ENCODE data around the gene KIRREL3.

KIRREL3 gene

DNA sequence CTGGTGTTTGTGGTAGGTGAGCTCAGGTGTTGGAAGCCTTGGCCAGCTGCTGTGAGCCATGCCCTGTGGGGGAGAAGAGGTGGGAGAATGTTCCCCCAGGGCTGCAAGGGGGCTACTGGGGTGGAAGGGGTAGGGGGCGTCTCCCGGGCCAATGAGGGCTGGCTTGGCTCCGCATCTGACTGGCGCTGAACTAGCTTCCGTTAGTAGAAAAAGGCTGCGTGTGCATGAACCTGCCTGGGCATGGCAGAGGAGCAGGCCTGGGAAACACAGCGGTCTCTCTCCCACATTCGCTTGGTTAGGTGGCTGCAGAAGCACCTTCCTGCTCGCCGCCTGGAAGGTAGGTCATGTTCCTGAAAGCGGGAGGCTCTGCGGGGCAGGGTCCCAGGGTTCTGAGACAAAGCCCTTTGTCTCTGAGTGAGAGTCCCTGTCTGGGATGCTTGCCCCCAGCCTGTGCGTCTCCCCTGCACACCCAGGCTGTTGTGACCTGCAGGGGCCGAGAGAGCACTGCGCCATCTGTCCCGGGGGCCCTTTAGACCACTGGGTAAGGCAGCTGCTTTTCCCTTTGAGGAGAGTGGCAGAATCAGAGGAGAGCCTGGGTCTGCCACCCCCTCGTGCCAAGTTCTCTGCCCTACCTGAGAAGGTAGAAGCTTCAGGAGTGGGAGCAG is 466.3 kb downstream of the KIRREL3 start:
- Histone ChIP-seq H3K36me3 (ENCODE audit: control insufficient read depth in 5 of 5, insufficient read depth in 5 of 5, low read length in 5 of 5) (no peaks in the 10 kb centered on the region), H3K4me1 (ENCODE audit: control insufficient read depth in 5 of 5, insufficient read depth in 5 of 5, low read length in 5 of 5) (no peaks in the 10 kb centered on the region), H3K9ac (ENCODE audit: low read length in 5 of 5) (no peak overlapping the region), H3K4me3 (ENCODE audit: low read depth in 1 of 5, low read length in 5 of 5) (no peak overlapping the region), H3K9me3 (ENCODE audit: control insufficient read depth in 5 of 5, low read length in 5 of 5) (no peaks in the 10 kb centered on the region), H3K27ac (ENCODE audit: low read depth, low read length) (no peak overlapping the region), H3K27me3 (ENCODE audit: control insufficient read depth in 5 of 5, insufficient read depth in 4 of 5, low read length in 5 of 5) (peaks cover 2 to 13% (median 7%) of the 10 kb centered on the region in 5 donors)

DNA sequence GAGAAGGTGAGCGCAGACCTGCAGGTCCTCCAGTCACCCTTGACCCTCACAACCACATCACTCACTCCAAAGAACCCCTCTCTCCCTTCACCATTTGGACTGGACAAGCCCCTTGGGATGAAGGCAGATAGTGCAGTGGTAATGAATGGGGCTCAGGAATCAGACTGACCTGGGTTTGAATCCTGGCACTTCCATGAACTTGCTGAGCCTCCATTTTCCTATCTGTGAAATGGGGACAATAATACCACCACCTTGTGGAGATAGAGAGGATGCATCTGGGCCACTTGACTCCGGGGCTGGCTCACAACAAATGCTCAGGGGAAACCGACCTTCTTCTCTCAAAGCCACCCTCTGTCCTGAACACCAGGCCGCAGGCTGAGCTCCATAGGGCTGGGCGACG is 467.0 kb downstream of the KIRREL3 start:
- Histone ChIP-seq H3K4me3 (ENCODE audit: low read depth in 1 of 5, low read length in 5 of 5) (no peak overlapping the region), H3K9me3 (ENCODE audit: control insufficient read depth in 5 of 5, low read length in 5 of 5) (no peaks in the 10 kb centered on the region), H3K27me3 (ENCODE audit: control insufficient read depth in 5 of 5, insufficient read depth in 4 of 5, low read length in 5 of 5) (peaks cover 2 to 13% (median 7%) of the 10 kb centered on the region in 5 donors), H3K4me1 (ENCODE audit: control insufficient read depth in 5 of 5, insufficient read depth in 5 of 5, low read length in 5 of 5) (no peaks in the 10 kb centered on the region), H3K9ac (ENCODE audit: low read length in 5 of 5) (no peak overlapping the region), H3K36me3 (ENCODE audit: control insufficient read depth in 5 of 5, insufficient read depth in 5 of 5, low read length in 5 of 5) (no peaks in the 10 kb centered on the region), H3K27ac (ENCODE audit: low read depth, low read length) (no peak overlapping the region)

DNA sequence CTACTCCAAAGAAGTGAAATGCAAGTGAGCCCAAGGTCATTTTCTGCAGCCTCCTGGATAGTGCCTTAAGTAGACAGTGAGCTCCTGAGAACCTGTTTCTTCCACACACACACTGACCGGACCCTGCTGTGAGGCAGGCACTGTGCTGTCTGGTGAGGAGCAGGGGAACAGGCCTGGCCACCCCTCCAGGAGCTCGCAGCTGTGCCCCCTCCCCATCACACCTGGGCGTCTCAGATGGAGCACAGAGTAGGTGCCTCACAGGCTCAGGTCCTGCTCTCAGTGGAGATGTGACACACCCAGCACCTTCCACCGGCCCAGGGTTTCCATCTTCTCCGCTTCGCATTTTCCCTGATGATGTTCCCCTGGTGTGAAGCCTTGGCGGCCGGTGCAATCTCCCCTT is 470.2 kb downstream of the KIRREL3 start:
- Histone ChIP-seq H3K27me3 (ENCODE audit: control insufficient read depth in 5 of 5, insufficient read depth in 4 of 5, low read length in 5 of 5) (peaks cover 3 to 12% (median 9%) of the 10 kb centered on the region in 5 donors), H3K36me3 (ENCODE audit: control insufficient read depth in 5 of 5, insufficient read depth in 5 of 5, low read length in 5 of 5) (no peaks in the 10 kb centered on the region), H3K4me1 (ENCODE audit: control insufficient read depth in 5 of 5, insufficient read depth in 5 of 5, low read length in 5 of 5) (no peaks in the 10 kb centered on the region), H3K4me3 (ENCODE audit: low read depth in 1 of 5, low read length in 5 of 5) (no peak overlapping the region), H3K27ac (ENCODE audit: low read depth, low read length) (no peak overlapping the region), H3K9me3 (ENCODE audit: control insufficient read depth in 5 of 5, low read length in 5 of 5) (no peaks in the 10 kb centered on the region), H3K9ac (ENCODE audit: low read length in 5 of 5) (no peak overlapping the region)

DNA sequence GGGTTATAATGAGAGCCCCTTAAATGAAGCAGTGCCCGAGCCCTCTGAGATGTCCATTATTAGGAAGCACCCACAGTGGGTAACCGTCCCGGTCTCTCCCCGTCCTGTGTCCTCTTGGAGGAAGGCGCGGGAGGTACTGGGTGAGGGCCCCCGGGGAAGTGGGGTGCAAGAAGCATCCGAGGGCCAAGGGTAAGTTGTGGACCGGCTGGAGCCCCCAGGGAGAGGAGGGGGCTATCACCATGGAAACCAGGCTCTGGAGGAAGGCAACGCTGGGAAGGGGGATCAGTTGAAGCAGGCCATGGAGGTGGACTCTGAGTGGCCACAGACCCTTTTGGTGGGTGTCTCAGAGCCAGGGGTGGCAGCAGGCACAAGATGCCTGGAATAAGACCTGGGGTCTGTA is 471.5 kb downstream of the KIRREL3 start:
- Histone ChIP-seq H3K27me3 (ENCODE audit: control insufficient read depth in 5 of 5, insufficient read depth in 4 of 5, low read length in 5 of 5) (peaks cover 3 to 15% (median 9%) of the 10 kb centered on the region in 5 donors), H3K9ac (ENCODE audit: low read length in 5 of 5) (no peak overlapping the region), H3K36me3 (ENCODE audit: control insufficient read depth in 5 of 5, insufficient read depth in 5 of 5, low read length in 5 of 5) (no peaks in the 10 kb centered on the region), H3K9me3 (ENCODE audit: control insufficient read depth in 5 of 5, low read length in 5 of 5) (no peaks in the 10 kb centered on the region), H3K4me1 (ENCODE audit: control insufficient read depth in 5 of 5, insufficient read depth in 5 of 5, low read length in 5 of 5) (no peaks in the 10 kb centered on the region), H3K4me3 (ENCODE audit: low read depth in 1 of 5, low read length in 5 of 5) (no peak overlapping the region), H3K27ac (ENCODE audit: low read depth, low read length) (no peak overlapping the region)

DNA sequence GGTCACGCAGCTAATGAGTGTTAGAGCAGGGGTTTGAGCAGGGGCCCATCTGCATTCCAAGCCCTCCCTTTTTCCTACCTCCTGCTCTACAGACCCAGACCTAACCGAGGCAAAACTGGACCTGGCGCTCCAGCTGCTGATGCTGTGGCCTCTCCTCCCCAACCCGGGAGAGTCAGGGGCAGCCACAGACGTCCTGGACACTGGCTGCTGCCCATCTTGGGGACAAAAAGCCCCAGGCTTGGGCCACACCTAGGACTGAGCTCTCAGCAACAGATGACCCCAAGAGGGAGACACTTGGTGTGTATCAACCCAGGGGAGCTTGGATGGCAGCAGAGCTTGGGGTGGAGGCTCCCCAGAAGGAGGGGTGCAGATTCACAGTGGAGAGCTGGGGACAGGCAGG is 472.5 kb downstream of the KIRREL3 start:
- Histone ChIP-seq H3K36me3 (ENCODE audit: control insufficient read depth in 5 of 5, insufficient read depth in 5 of 5, low read length in 5 of 5) (no peaks in the 10 kb centered on the region), H3K27me3 (ENCODE audit: control insufficient read depth in 5 of 5, insufficient read depth in 4 of 5, low read length in 5 of 5) (peaks cover 3 to 15% (median 5%) of the 10 kb centered on the region in 5 donors), H3K4me3 (ENCODE audit: low read depth in 1 of 5, low read length in 5 of 5) (no peak overlapping the region), H3K27ac (ENCODE audit: low read depth, low read length) (no peak overlapping the region), H3K4me1 (ENCODE audit: control insufficient read depth in 5 of 5, insufficient read depth in 5 of 5, low read length in 5 of 5) (no peaks in the 10 kb centered on the region), H3K9me3 (ENCODE audit: control insufficient read depth in 5 of 5, low read length in 5 of 5) (no peaks in the 10 kb centered on the region), H3K9ac (ENCODE audit: low read length in 5 of 5) (no peak overlapping the region)

DNA sequence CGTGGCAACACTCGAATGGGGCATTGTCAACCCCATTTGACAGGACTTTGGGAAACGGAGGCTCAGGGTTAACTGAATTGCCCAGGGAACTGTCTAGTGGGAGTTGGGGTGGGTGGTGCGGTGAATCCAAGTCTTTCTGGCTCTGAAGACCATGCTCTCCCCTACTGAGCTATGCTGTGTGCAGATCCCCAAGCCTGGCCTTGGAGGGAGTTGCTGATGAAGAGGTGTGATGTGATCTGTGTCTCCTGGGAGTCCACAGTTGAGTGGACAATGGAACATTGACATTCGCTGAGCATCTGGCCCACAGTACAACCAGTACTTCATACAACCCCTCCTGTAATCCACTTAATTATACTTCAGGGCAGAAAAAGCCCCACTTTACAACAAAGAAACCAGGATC is 472.9 kb downstream of the KIRREL3 start:
- H3K4me3 ChIP-seq (ENCODE audit: low read depth in 1 of 5, low read length in 5 of 5), result no peak overlapping the region
- H3K9ac ChIP-seq (ENCODE audit: low read length in 5 of 5), result no peak overlapping the region
- H3K9me3 ChIP-seq (ENCODE audit: control insufficient read depth in 5 of 5, low read length in 5 of 5), result no peaks in the 10 kb centered on the region

DNA sequence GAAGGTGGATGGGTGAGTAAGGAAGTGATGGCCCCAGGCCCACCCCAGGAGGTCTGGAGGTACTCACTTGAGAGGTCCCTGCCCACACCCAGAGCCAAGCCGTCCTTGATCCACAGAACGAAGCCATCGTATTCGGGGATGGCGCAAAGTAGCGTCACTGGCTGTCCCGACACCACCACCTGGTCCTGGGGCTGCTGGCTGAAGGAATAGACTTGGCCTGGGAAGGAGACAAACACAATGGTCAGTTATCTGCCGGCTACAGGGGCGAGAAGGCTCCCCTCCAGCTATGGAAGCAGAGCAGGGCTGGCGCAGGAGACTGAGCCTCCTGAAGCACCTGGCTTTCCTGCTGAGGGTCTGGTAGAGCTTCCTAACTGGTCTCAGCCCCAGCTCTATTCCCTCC is 474.1 kb downstream of the KIRREL3 start:
- peaks cover 3 to 15% (median 5%) of the 10 kb centered on the region in 5 donors for H3K27me3 ChIP-seq (ENCODE audit: control insufficient read depth in 5 of 5, insufficient read depth in 4 of 5, low read length in 5 of 5)
- no peaks in the 10 kb centered on the region for H3K36me3 ChIP-seq (ENCODE audit: control insufficient read depth in 5 of 5, insufficient read depth in 5 of 5, low read length in 5 of 5)
- no peaks in the 10 kb centered on the region for H3K4me1 ChIP-seq (ENCODE audit: control insufficient read depth in 5 of 5, insufficient read depth in 5 of 5, low read length in 5 of 5)
- H3K4me3 ChIP-seq (ENCODE audit: low read depth in 1 of 5, low read length in 5 of 5), result no peak overlapping the region
- H3K9me3 ChIP-seq (ENCODE audit: control insufficient read depth in 5 of 5, low read length in 5 of 5), result no peaks in the 10 kb centered on the region
- no peak overlapping the region for H3K9ac ChIP-seq (ENCODE audit: low read length in 5 of 5)
- no peak overlapping the region for H3K27ac ChIP-seq (ENCODE audit: low read depth, low read length)

More for the DNA sequence above, 472.9 kb downstream of the KIRREL3 start:
- H3K27ac ChIP-seq (ENCODE audit: low read depth, low read length), result no peak overlapping the region
- peaks cover 3 to 15% (median 5%) of the 10 kb centered on the region in 5 donors for H3K27me3 ChIP-seq (ENCODE audit: control insufficient read depth in 5 of 5, insufficient read depth in 4 of 5, low read length in 5 of 5)
- no peaks in the 10 kb centered on the region for H3K36me3 ChIP-seq (ENCODE audit: control insufficient read depth in 5 of 5, insufficient read depth in 5 of 5, low read length in 5 of 5)
- H3K4me1 ChIP-seq (ENCODE audit: control insufficient read depth in 5 of 5, insufficient read depth in 5 of 5, low read length in 5 of 5), result no peaks in the 10 kb centered on the region

DNA sequence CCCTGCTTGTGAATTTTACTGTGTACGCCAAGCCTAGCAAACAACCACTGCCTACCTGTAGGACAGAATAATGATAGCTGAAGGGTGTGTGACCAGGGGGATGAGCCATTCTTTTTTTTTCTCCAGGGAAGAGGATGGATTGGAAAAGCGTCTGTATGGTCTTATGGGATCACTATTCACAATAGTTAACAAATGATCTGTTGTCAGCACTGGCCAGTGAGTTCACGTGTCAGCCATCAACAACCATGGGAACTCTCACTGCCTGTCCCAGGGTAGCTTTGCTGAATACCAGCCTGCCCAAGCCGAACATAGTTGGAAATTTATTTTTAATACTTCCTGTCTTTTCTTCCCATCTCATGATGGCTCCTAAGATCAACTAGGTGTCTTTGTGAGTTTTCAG is 474.9 kb downstream of the KIRREL3 start:
- peaks cover 5 to 15% (median 6%) of the 10 kb centered on the region in 5 donors for H3K27me3 ChIP-seq (ENCODE audit: control insufficient read depth in 5 of 5, insufficient read depth in 4 of 5, low read length in 5 of 5)
- H3K4me1 ChIP-seq (ENCODE audit: control insufficient read depth in 5 of 5, insufficient read depth in 5 of 5, low read length in 5 of 5), result no peaks in the 10 kb centered on the region
- no peak overlapping the region for H3K27ac ChIP-seq (ENCODE audit: low read depth, low read length)
- H3K9ac ChIP-seq (ENCODE audit: low read length in 5 of 5), result no peak overlapping the region
- no peaks in the 10 kb centered on the region for H3K36me3 ChIP-seq (ENCODE audit: control insufficient read depth in 5 of 5, insufficient read depth in 5 of 5, low read length in 5 of 5)
- H3K4me3 ChIP-seq (ENCODE audit: low read depth in 1 of 5, low read length in 5 of 5), result no peak overlapping the region
- no peaks in the 10 kb centered on the region for H3K9me3 ChIP-seq (ENCODE audit: control insufficient read depth in 5 of 5, low read length in 5 of 5)

DNA sequence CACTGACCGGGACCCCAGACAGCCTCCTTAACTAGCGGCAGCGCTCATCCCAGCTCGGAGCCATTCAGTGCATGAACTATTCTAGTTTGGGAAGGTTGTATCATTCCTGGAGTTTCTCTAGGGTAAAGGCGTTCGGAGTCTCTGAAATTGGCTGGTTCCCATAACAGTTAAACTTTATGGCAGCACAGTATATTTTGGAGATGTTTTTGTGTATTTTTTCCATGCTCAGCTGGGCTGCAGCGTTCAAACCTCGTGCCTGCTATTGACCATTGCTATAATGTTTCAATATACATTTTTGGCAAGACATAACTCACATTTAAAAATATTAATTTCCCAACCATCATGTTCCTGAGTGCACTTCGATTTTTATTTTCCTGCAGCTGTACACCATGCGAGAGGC is 475.4 kb downstream of the KIRREL3 start:
- no peak overlapping the region for H3K4me3 ChIP-seq (ENCODE audit: low read depth in 1 of 5, low read length in 5 of 5)
- no peaks in the 10 kb centered on the region for H3K9me3 ChIP-seq (ENCODE audit: control insufficient read depth in 5 of 5, low read length in 5 of 5)
- no peak overlapping the region for H3K9ac ChIP-seq (ENCODE audit: low read length in 5 of 5)
- no peak overlapping the region for H3K27ac ChIP-seq (ENCODE audit: low read depth, low read length)
- no peaks in the 10 kb centered on the region for H3K36me3 ChIP-seq (ENCODE audit: control insufficient read depth in 5 of 5, insufficient read depth in 5 of 5, low read length in 5 of 5)
- no peaks in the 10 kb centered on the region for H3K4me1 ChIP-seq (ENCODE audit: control insufficient read depth in 5 of 5, insufficient read depth in 5 of 5, low read length in 5 of 5)
- H3K27me3 ChIP-seq (ENCODE audit: control insufficient read depth in 5 of 5, insufficient read depth in 4 of 5, low read length in 5 of 5), result peaks cover 5 to 19% (median 9%) of the 10 kb centered on the region in 5 donors

DNA sequence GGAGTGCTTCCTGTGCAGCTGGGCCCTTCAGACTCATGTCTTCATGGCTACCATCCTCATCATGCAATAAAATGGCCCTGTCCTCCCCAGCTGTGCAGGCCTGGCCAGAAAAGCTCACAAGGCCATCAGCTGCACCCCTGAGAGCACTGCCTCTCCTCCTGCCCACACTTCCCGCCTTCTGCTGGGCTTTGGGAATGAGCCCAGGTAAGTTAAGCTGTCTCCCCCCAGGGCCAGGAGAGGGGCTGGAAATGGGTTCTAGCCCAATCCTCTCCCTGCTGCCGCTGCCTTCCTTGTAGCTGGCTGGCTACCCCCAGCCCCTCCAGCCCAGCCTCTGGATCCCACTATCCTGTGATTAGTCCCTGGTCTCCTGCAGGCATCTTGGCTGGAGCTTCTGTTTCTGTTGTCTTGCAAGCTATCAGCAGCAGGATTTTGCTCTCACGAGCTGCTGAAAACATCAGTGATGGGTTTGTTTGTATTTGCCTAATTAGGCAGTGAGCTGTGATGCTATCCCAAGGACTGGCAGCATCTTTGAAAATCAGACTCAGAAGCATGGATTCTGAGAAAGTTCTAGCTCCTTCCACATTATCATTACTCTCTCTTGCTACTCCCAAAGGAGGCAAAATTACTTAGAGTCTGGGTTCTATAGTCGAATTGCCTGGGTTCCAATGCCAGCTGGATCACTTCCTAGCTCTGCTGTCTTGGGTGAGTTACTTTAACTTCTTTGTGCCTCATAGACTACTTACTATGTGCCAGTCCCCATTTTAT is 476.9 kb downstream of the KIRREL3 start:
- Histone ChIP-seq H3K4me1 (ENCODE audit: control insufficient read depth in 5 of 5, insufficient read depth in 5 of 5, low read length in 5 of 5) (no peaks in the 10 kb centered on the region), H3K27ac (ENCODE audit: low read depth, low read length) (no peak overlapping the region), H3K4me3 (ENCODE audit: low read depth in 1 of 5, low read length in 5 of 5) (no peak overlapping the region), H3K9me3 (ENCODE audit: control insufficient read depth in 5 of 5, low read length in 5 of 5) (no peaks in the 10 kb centered on the region), H3K36me3 (ENCODE audit: control insufficient read depth in 5 of 5, insufficient read depth in 5 of 5, low read length in 5 of 5) (no peaks in the 10 kb centered on the region), H3K27me3 (ENCODE audit: control insufficient read depth in 5 of 5, insufficient read depth in 4 of 5, low read length in 5 of 5) (peaks cover 5 to 23% (median 9%) of the 10 kb centered on the region in 5 donors), H3K9ac (ENCODE audit: low read length in 5 of 5) (no peak overlapping the region)

All from subcutaneous abdominal adipose tissue (tissue), 5 donors.